ENCODE results near the gene SLC8A1. TPM values are rescaled to one million over a fixed set of nuclear protein-coding genes. Genes with fewer than 3 reads are reported as not detected.

The SLC8A1 gene
- total RNA-seq, 1 donor from 2014 or later: 9.6 TPM

DNA sequence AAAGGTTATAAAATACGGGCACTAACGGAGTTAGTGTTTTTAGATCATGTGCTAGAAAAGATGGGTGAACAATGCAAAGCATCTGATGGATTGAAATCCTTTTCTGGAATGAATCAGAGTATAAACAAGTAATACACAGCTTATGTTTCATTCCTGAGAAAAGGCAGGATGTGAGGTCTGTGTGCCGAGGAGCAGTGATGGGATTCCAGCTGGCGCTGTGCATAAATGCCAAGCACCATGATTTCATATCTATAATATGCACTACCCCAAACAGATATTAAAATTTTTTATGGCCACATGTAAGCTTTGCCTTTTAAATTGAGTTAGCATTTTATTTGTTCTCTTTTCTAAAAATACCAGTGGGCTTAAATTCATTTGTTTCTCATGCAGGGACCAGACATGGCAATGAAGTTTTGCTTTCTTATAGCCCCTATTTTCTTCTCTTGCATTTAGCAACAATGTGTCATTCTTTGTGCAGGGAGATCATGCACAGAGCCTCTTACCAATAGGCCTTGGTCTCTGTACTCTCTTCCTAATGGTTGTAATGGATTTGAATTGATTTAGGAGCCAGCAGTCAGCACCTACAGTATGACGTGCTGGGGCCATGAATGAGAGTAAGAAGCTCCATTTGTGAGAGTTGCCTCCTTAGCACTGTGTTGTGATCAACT, 323.9 kb downstream of the SLC8A1 start:
- no peak overlapping the region for H3K4me2 ChIP-seq

DNA sequence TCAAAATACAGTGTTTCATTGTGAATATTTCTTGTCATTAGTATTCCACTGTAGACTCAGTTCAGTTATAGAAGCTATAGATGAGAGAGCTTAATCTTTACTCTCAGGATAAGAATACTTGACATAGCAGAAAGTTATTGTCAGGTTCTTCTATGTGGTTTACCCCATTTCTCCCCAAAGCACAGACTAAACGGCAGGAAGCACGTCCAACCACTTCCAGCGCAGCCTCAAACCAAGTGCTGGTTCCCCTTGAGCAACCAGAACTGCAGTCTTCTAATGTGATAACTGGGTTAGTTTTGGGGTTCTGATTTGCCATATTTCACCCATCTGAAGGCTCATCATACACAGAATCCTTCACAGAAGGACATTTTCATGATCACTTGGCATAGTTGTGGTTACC, 324.7 kb downstream of the SLC8A1 start:
- Histone ChIP-seq H3K27ac (no peak overlapping the region), H3K36me3 (no peaks in the 10 kb centered on the region), H3K79me2 (ENCODE audit: low read depth) (no peaks in the 10 kb centered on the region), H2AFZ (replicated peaks) (no peak overlapping the region), H4K20me1 (ENCODE audit: low read depth) (no peaks in the 10 kb centered on the region), H3K9me3 (ENCODE audit: low read depth) (no peaks in the 10 kb centered on the region), H3K27me3 (no peaks in the 10 kb centered on the region), H3K4me1 (peaks cover 36% of the 10 kb centered on the region), H3F3A (ENCODE audit: low read depth) (no peaks in the 10 kb centered on the region), H3K4me2 (no peak overlapping the region), H3K4me3 (no peak overlapping the region), H3K9ac (no peak overlapping the region)
- DNase-seq (ENCODE audit: low spot score): no peak
- H3K4me3 Mint-ChIP-seq: no peak overlapping the region
- TF ChIP-seq EZH2phosphoT487 (IDR thresholded peaks at IDR 0.05): no peak
- TF ChIP-seq, protein P1, sequence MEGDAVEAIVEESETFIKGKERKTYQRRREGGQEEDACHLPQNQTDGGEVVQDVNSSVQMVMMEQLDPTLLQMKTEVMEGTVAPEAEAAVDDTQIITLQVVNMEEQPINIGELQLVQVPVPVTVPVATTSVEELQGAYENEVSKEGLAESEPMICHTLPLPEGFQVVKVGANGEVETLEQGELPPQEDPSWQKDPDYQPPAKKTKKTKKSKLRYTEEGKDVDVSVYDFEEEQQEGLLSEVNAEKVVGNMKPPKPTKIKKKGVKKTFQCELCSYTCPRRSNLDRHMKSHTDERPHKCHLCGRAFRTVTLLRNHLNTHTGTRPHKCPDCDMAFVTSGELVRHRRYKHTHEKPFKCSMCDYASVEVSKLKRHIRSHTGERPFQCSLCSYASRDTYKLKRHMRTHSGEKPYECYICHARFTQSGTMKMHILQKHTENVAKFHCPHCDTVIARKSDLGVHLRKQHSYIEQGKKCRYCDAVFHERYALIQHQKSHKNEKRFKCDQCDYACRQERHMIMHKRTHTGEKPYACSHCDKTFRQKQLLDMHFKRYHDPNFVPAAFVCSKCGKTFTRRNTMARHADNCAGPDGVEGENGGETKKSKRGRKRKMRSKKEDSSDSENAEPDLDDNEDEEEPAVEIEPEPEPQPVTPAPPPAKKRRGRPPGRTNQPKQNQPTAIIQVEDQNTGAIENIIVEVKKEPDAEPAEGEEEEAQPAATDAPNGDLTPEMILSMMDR (IDR thresholded peaks at IDR 0.05): no peak
- no peak for TF ChIP-seq EZH2 (IDR thresholded peaks at IDR 0.05)
- peaks cover 26% of the 10 kb centered on the region for H3K4me1 Mint-ChIP-seq
- no peak overlapping the region for H3K27ac Mint-ChIP-seq
- no peaks in the 10 kb centered on the region for H3K27me3 Mint-ChIP-seq (ENCODE audit: insufficient read depth, low read depth)
- no peaks in the 10 kb centered on the region for H3K36me3 Mint-ChIP-seq
- H3K9me3 Mint-ChIP-seq: no peaks in the 10 kb centered on the region

More for the DNA sequence above, 323.9 kb downstream of the SLC8A1 start:
- Histone ChIP-seq H3F3A (ENCODE audit: low read depth) (no peaks in the 10 kb centered on the region), H3K27me3 (no peaks in the 10 kb centered on the region), H3K9ac (no peak overlapping the region), H3K9me3 (ENCODE audit: low read depth) (no peaks in the 10 kb centered on the region), H4K20me1 (ENCODE audit: low read depth) (no peaks in the 10 kb centered on the region), H3K4me1 (peaks cover 34% of the 10 kb centered on the region), H3K79me2 (ENCODE audit: low read depth) (no peaks in the 10 kb centered on the region), H2AFZ (replicated peaks) (no peak overlapping the region), H3K4me3 (no peak overlapping the region), H3K27ac (no peak overlapping the region), H3K36me3 (no peaks in the 10 kb centered on the region)
- H3K9me3 Mint-ChIP-seq: no peaks in the 10 kb centered on the region
- H3K27ac Mint-ChIP-seq: no peak overlapping the region
- no peaks in the 10 kb centered on the region for H3K36me3 Mint-ChIP-seq
- H3K4me3 Mint-ChIP-seq: no peak overlapping the region
- TF ChIP-seq EZH2 (IDR thresholded peaks at IDR 0.05): no peak
- TF ChIP-seq, protein P1 (IDR thresholded peaks at IDR 0.05): no peak
- no peaks in the 10 kb centered on the region for H3K27me3 Mint-ChIP-seq (ENCODE audit: insufficient read depth, low read depth)
- peaks cover 26% of the 10 kb centered on the region for H3K4me1 Mint-ChIP-seq
- DNase-seq (ENCODE audit: low spot score): no peak

DNA sequence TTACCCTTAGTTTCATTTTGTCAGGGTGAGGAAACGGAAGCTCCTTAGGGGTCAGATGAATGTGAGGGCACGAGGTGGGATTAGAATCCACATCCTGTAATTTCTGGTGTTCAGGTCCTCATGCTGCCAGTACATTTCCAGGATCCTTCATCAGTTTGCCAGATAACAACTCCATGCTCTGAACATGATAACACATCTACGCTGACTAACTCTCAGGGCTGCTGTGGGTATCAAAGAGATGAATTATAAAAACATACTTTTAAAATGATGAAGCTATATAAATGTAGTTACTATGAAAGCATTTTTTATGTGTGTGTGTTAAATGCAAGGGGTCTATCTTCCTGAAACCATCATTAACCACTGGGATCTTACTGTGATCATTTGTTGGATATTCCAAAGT, 325.9 kb downstream of the SLC8A1 start:
- Mint-ChIP-seq H3K27ac (no peak overlapping the region), H3K36me3 (no peaks in the 10 kb centered on the region), H3K4me3 (no peak overlapping the region), H3K27me3 (ENCODE audit: insufficient read depth, low read depth) (no peaks in the 10 kb centered on the region), H3K9me3 (no peaks in the 10 kb centered on the region), H3K4me1 (peaks cover 23% of the 10 kb centered on the region)
- H3K4me2 ChIP-seq: no peak overlapping the region
- H3K36me3 ChIP-seq: no peaks in the 10 kb centered on the region
- no peaks in the 10 kb centered on the region for H3K79me2 ChIP-seq (ENCODE audit: low read depth)
- H3K9me3 ChIP-seq (ENCODE audit: low read depth): no peaks in the 10 kb centered on the region
- TF ChIP-seq EZH2 (IDR thresholded peaks at IDR 0.05) (no peak), EZH2phosphoT487 (IDR thresholded peaks at IDR 0.05) (no peak)
- TF ChIP-seq, protein P1 (IDR thresholded peaks at IDR 0.05): no peak
- H3K9ac ChIP-seq: no peak overlapping the region
- H3K27me3 ChIP-seq: no peaks in the 10 kb centered on the region
- no peak overlapping the region for H3K27ac ChIP-seq
- no peaks in the 10 kb centered on the region for H4K20me1 ChIP-seq (ENCODE audit: low read depth)
- no peaks in the 10 kb centered on the region for H3F3A ChIP-seq (ENCODE audit: low read depth)
- no peak overlapping the region for H2AFZ ChIP-seq (replicated peaks)
- peaks cover 31% of the 10 kb centered on the region for H3K4me1 ChIP-seq
- no peak overlapping the region for H3K4me3 ChIP-seq
- DNase-seq (ENCODE audit: low spot score): no peak

Data from neural progenitor cell (in vitro differentiated cells).